ENCODE data around the gene PRF1. TPM values are rescaled to one million over a fixed set of nuclear protein-coding genes. Genes with fewer than 3 reads are reported as not detected.

The PRF1 gene
- total RNA-seq, 1 experiment from 2014 or later: 6.4 TPM

- ChIA-PET RAD21 (ENCODE audit: low non-redundant PET in 1 of 2, low total read pairs in 2 of 2, uncharacterized antibody in 2 of 2, unreplicated experiment in 2 of 2) (no interaction called here), POLR2A (no interaction called here), CTCF (interaction anchor here (1.2 kb wide), 1 partner anchor 14 kb away, joined by 3 read pairs; no protein-coding TSS in a partner anchor)
- no peaks in the 10 kb centered on the region for H3K9me3 ChIP-seq (ENCODE audit: control insufficient read depth in 1 of 2, insufficient read depth in 1 of 2, low read depth in 1 of 2, low read length in 2 of 2)
- H3K36me3 ChIP-seq (ENCODE audit: control insufficient read depth in 1 of 2, insufficient read depth in 2 of 2, low read length in 2 of 2): peaks cover 0 to 3% of the 10 kb centered on the region in 2 experiments; a peak in 1 of 4 replicates
- H3K4me1 ChIP-seq (ENCODE audit: control insufficient read depth in 1 of 2, insufficient read depth in 2 of 2, low read length in 2 of 2): peaks cover 19 to 82% of the 10 kb centered on the region in 2 experiments
- BruUV-seq (replicated peaks): no TSS peak
- no peak overlapping the region for H3K4me2 ChIP-seq (ENCODE audit: low read length)
- ATAC-seq (no peak), DNase-seq (ENCODE audit: low read depth, low spot score) (no peak)
- H2AFZ ChIP-seq (ENCODE audit: low read depth, low read length, poor library complexity, severe bottlenecking): no peak overlapping the region
- H3K79me2 ChIP-seq (ENCODE audit: insufficient read depth, low read length): peaks cover 11% of the 10 kb centered on the region; the same call in 1 of the 2 replicates
- no peak for TF ChIP-seq SP1 (IDR thresholded peaks at IDR 0.05; ENCODE audit: low read depth)
- TF ChIP-seq YY1 (IDR thresholded peaks at IDR 0.05; ENCODE audit: extremely low read depth, insufficient replicate concordance, low read depth, low read length): no peak
- TF ChIP-seq ZFX (IDR thresholded peaks at IDR 0.05): no peak
- no peak for TF ChIP-seq CBX3 (IDR thresholded peaks at IDR 0.05; ENCODE audit: low read depth)
- TF ChIP-seq ZNF274 (IDR thresholded peaks at IDR 0.05; ENCODE audit: low read depth, low read length): no peak
- no peak overlapping the region for H3K4me3 ChIP-seq (replicated peaks in 1 of 2; ENCODE audit: low read depth in 1 of 2, low read length in 2 of 2)
- H3K9ac ChIP-seq (ENCODE audit: low read length): 0 out of 2 replicates have a peak overlapping the region, but pooled peaks have one; percentile 19
- intact Hi-C loops (cut with micrococcal nuclease): no loop called here
- H3K27ac ChIP-seq (ENCODE audit: low read depth, low read length): no peak overlapping the region; the same call in 1 of the 2 replicates
- H3K9me2 ChIP-seq (ENCODE audit: insufficient read depth): no peaks in the 10 kb centered on the region
- H4K20me1 ChIP-seq (ENCODE audit: insufficient read depth): no peaks in the 10 kb centered on the region
- H3K27me3 ChIP-seq (ENCODE audit: insufficient read depth, low read length): no peaks in the 10 kb centered on the region
Observed at GRCh38 chr10:70560511-70560941, 42.0 kb downstream of the PRF1 start.

- peak overlapping the region; percentile 52 for H3K27ac ChIP-seq (ENCODE audit: low read depth, low read length)
- peaks cover 0 to 3% of the 10 kb centered on the region in 2 experiments; a peak in 1 of 4 replicates for H3K36me3 ChIP-seq (ENCODE audit: control insufficient read depth in 1 of 2, insufficient read depth in 2 of 2, low read length in 2 of 2)
- peaks cover 19 to 84% of the 10 kb centered on the region in 2 experiments for H3K4me1 ChIP-seq (ENCODE audit: control insufficient read depth in 1 of 2, insufficient read depth in 2 of 2, low read length in 2 of 2)
- H2AFZ ChIP-seq (ENCODE audit: low read depth, low read length, poor library complexity, severe bottlenecking): no peak overlapping the region
- intact Hi-C loops (cut with micrococcal nuclease): loop anchor here (1.0 to 5.0 kb wide), 3 partner anchors 112 to 321 kb away; partner anchors contain the start of gene ADAMTS14
- H3K4me3 ChIP-seq (replicated peaks in 1 of 2; ENCODE audit: low read depth in 1 of 2, low read length in 2 of 2): no peak overlapping the region
- ChIA-PET POLR2A (no interaction called here), RAD21 (ENCODE audit: low non-redundant PET in 1 of 2, low total read pairs in 2 of 2, uncharacterized antibody in 2 of 2, unreplicated experiment in 2 of 2) (no interaction called here), CTCF (no interaction called here)
- TF ChIP-seq ATF3 (IDR thresholded peaks at IDR 0.05) (no peak), SIN3A (IDR thresholded peaks at IDR 0.05; ENCODE audit: low read depth) (no peak), RAD21 (IDR thresholded peaks at IDR 0.05; ENCODE audit: low read depth) (no peak), CEBPB (IDR thresholded peaks at IDR 0.05; ENCODE audit: low read depth) (no peak), ZNF274 (IDR thresholded peaks at IDR 0.05; ENCODE audit: low read depth, low read length) (no peak), ZFX (IDR thresholded peaks at IDR 0.05) (no peak), CTCF (IDR thresholded peaks at IDR 0.05 in 2 of 3, conservative IDR thresholded peaks at IDR 0.05 in 1 of 3; ENCODE audit: borderline replicate concordance in 1 of 3, insufficient read depth in 1 of 3, low read depth in 2 of 3, low read length in 2 of 3) (no peak)
- H3K9me2 ChIP-seq (ENCODE audit: insufficient read depth): no peaks in the 10 kb centered on the region
- BruUV-seq (replicated peaks): no TSS peak
- no peaks in the 10 kb centered on the region for H3K27me3 ChIP-seq (ENCODE audit: insufficient read depth, low read length)
- no peak for ATAC-seq
- no peak for DNase-seq (ENCODE audit: low read depth, low spot score)
- H3K9ac ChIP-seq (ENCODE audit: low read length): peak overlapping the region; percentile 57
- peaks cover 11% of the 10 kb centered on the region; the same call in 1 of the 2 replicates for H3K79me2 ChIP-seq (ENCODE audit: insufficient read depth, low read length)
- H3K9me3 ChIP-seq (ENCODE audit: control insufficient read depth in 1 of 2, insufficient read depth in 1 of 2, low read depth in 1 of 2, low read length in 2 of 2): no peaks in the 10 kb centered on the region
- peak overlapping the region; percentile 79 for H3K4me2 ChIP-seq (ENCODE audit: low read length)
- H4K20me1 ChIP-seq (ENCODE audit: insufficient read depth): no peaks in the 10 kb centered on the region
Observed at GRCh38 chr10:70559861-70560260, 42.7 kb downstream of the PRF1 start.
